ENCODE measurements around the gene POLE.

GRCh38 chr12:132668191-132669088, 18.7 kb downstream of the POLE start:
- TF ChIP-seq CTCF (conservative IDR thresholded peaks at IDR 0.05) (no peak), EZH2 (IDR thresholded peaks at IDR 0.05; ENCODE audit: low read depth) (no peak)
